ENCODE measurements around the gene PHOX2A. TPM values are rescaled to one million over a fixed set of nuclear protein-coding genes. Genes with fewer than 3 reads are reported as not detected.

Gene PHOX2A
- total and polyA plus RNA-seq, 12 donors, result not detected

- Histone ChIP-seq H3K9me3 (no peaks in the 10 kb centered on the region), H3K4me1 (peaks cover 10 to 68% (median 35%) of the 10 kb centered on the region in 9 donors), H3K27ac (peak overlapping the region in 8 of 10 donors; percentile 11 to 65 (median 51)), H3K27me3 (peaks cover 11 to 60% (median 41%) of the 10 kb centered on the region in 7 donors), H3K4me3 (peak overlapping the region in 9 of 10 donors; percentile 23 to 53 (median 48)), H3K36me3 (peaks cover 0 to 43% (median 30%) of the 10 kb centered on the region in 9 donors)
- WGBS, 2 donors, result 9 to 14% methylated on average over 25 of the region's 25 CpGs
- DNase-seq (peak; percentile 73 to 80), ATAC-seq (peak; percentile 23 to 55 (median 48))
- no peak for TF ChIP-seq CTCF (IDR thresholded peaks at IDR 0.05)
- intact Hi-C loops (cut with DNase I), result loop anchor here in 3 of 10 donors (5.0 to 10.0 kb wide), 3 partner anchors 175 to 225 kb away; partner anchors contain the start of gene CLPB (in 1 of the 3)
Measured at GRCh38 chr11:72239313-72239848, 4.6 kb downstream of the PHOX2A start.

DNA sequence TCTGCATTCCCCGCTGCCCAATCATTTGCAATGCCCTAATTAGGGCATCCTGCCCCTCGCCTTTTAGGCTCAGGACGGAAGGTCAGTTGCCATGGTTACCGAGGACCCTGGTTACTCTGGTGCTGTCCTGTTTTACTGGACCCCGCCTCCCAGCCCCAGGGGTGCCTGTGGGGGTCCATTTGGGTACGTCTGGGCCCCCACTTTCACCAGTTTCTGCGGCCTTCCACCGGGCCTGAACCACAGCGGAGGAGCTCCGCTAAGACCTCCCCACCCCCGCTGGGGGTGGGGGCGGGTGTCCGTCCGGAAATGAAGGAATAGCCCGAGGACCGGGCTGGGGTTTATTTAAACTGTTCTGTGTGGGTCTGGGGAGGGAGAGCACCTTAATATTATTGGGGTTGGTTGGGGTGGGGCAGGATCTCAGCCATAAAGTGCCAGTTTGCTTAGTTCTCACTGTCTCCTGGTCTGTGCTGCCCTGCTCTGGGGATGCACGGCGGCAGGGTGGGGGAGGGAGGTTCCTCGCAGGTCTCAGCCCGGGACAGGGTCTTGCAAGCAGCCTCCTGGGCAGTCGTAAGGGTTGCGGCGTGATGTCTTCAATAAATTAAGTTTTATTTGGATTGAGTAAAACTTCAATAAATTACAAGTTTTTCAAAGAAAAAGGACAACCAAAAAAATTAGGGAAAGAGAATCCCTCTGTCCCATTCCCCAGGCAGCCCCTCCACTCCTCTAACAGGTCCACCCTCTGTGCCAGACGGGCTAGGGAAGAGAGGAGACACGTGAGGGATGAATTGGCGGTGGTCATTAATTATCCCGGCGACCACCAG lies 5.3 kb downstream of the PHOX2A start:
- peaks cover 4 to 53% (median 35%) of the 10 kb centered on the region in 7 donors for H3K27me3 ChIP-seq
- H3K4me3 ChIP-seq, result peak overlapping the region in 3 of 10 donors; percentile 48 to 53 (median 51)
- DNase-seq (peak in 1 of 2 donors; percentile 6), ATAC-seq (peak in 3 of 8 donors; percentile 4 to 15 (median 13))
- peaks cover 10 to 62% (median 30%) of the 10 kb centered on the region in 9 donors for H3K4me1 ChIP-seq
- intact Hi-C loops (cut with DNase I), result loop anchor here in 3 of 10 donors (5.0 to 10.0 kb wide), 3 partner anchors 176 to 224 kb away; partner anchors contain the start of gene CLPB (in 1 of the 3)
- 70 to 72% methylated on average over 28 of the region's 28 CpGs for WGBS, 2 donors
- H3K9me3 ChIP-seq, result no peaks in the 10 kb centered on the region
- peak in 2 of 9 donors; percentile 1 to 20 for TF ChIP-seq CTCF (IDR thresholded peaks at IDR 0.05)
- H3K36me3 ChIP-seq, result peaks cover 0 to 49% (median 34%) of the 10 kb centered on the region in 9 donors
- peak overlapping the region in 5 of 10 donors; percentile 11 to 64 (median 49) for H3K27ac ChIP-seq

DNA sequence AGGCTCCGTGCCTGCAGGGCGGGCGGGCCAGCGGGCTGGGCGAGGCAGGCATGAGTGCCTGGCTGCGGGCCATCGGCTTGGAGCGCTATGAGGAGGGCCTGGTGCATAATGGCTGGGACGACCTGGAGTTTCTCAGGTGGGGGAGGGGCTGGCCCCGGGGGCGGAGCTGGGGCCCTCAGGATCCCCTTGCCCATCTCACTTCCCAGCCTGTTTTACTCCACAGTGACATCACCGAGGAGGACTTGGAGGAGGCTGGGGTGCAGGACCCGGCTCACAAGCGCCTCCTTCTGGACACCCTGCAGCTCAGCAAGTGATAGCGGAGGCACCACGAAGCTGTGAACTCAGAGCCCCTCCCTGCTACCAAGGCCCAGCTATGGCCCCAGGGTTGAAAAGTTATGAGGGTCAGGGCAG lies 5.9 kb downstream of the PHOX2A start:
- Histone ChIP-seq H3K9me3 (no peaks in the 10 kb centered on the region), H3K27ac (no peak overlapping the region), H3K27me3 (peaks cover 0 to 47% (median 28%) of the 10 kb centered on the region in 7 donors), H3K4me1 (peaks cover 10 to 58% (median 28%) of the 10 kb centered on the region in 9 donors), H3K4me3 (no peak overlapping the region), H3K36me3 (peaks cover 0 to 56% (median 38%) of the 10 kb centered on the region in 9 donors)
- ATAC-seq (peak; percentile 12 to 60 (median 34)), DNase-seq (peak in 1 of 2 donors; percentile 33)
- WGBS, 2 donors, result 29 to 54% methylated on average over 16 of the region's 16 CpGs
- TF ChIP-seq CTCF (IDR thresholded peaks at IDR 0.05), result peak; percentile 41 to 77 (median 67)
- intact Hi-C loops (cut with DNase I), result loop anchor here in 3 of 10 donors (5.0 to 10.0 kb wide), 3 partner anchors 177 to 223 kb away; partner anchors contain the start of gene CLPB (in 1 of the 3)
